Keratinocyte (primary cell): Measurements from ENCODE around the gene TERT.
"Not testable (repeated sequence)": the region's sequence is repeated elsewhere in the genome, so short reads cannot be mapped to it uniquely, and the experiment has no call there.

Source experiments
- CTCF ChIP-seq, 3 experiments: IDR thresholded peaks in 1 of 3; conservative IDR thresholded peaks in 1 of 3; optimal IDR thresholded peaks in 1 of 3; 2 replicates in 2 of 3; 3 replicates in 1 of 3; pipeline versions ENCODE3 to v1.5.1; 2011; ENCODE audit warnings: low read length in 3 of 3, mild to moderate bottlenecking in 3 of 3, moderate library complexity in 2 of 3, control low read depth in 1 of 3, inconsistent platforms in 1 of 3; ENCODE audit not compliant: insufficient read depth in 2 of 3; ENCODE audit errors: extremely low read depth in 1 of 3
- EZH2 ChIP-seq: IDR thresholded peaks from one replicate; pipeline ENCODE4 v1.6.1; 2012; ENCODE audit warnings: inconsistent platforms, mild to moderate bottlenecking, low read length, moderate library complexity

- TF ChIP-seq EZH2; CTCF (optimal IDR thresholded peaks at IDR 0.05 in 1 of 3, IDR thresholded peaks at IDR 0.05 in 1 of 3, conservative IDR thresholded peaks at IDR 0.05 in 1 of 3; ENCODE audit: extremely low read depth in 1 of 3, insufficient read depth in 2 of 3, low read length in 3 of 3): not testable (repeated sequence)
These were observed 5.3 kb downstream of the TERT start for GRCh38 chr5:1289559-1289958.
